Endodermal cell (in vitro differentiated cells): Measurements from ENCODE around the gene CLDN9. TPM values are rescaled to one million over a fixed set of nuclear protein-coding genes. Genes with fewer than 3 reads are reported as not detected.

ENCODE experiments used
- DNase-seq: peaks from one replicate; pipeline ENCODE4 v3.0.0-alpha.2; 2017
- H3K27ac ChIP-seq: 2 replicates; pipeline ENCODE4 v1.5.1; 2013; ENCODE audit warnings: mild to moderate bottlenecking, low read depth, low read length, moderate library complexity
- H3K27me3 ChIP-seq: 2 replicates; pipeline ENCODE4 v1.6.1; 2013; ENCODE audit warnings: mild to moderate bottlenecking, low read length, moderate library complexity; ENCODE audit not compliant: insufficient read depth, control insufficient read depth, poor library complexity, severe bottlenecking
- H3K36me3 ChIP-seq: 2 replicates; pipeline ENCODE4 v1.7.0; 2013; ENCODE audit warnings: mild to moderate bottlenecking, low read length, moderate library complexity; ENCODE audit not compliant: control insufficient read depth, insufficient read depth
- H3K4me1 ChIP-seq: one replicate; pipeline ENCODE4 v1.7.0; 2013; ENCODE audit warnings: low read length; ENCODE audit not compliant: control insufficient read depth, insufficient read depth
- H3K4me3 ChIP-seq: 2 replicates; pipeline ENCODE4 v1.5.1; 2013; ENCODE audit warnings: mild to moderate bottlenecking, low read length, moderate library complexity
- H3K9ac ChIP-seq: 2 replicates; pipeline ENCODE4 v1.6.1; 2013; ENCODE audit warnings: mild to moderate bottlenecking, low read length, moderate library complexity; ENCODE audit not compliant: poor library complexity, severe bottlenecking; ENCODE audit errors: extremely low read depth
- H3K9me3 ChIP-seq: 2 replicates; pipeline ENCODE4 v1.6.1; 2013; ENCODE audit warnings: mild to moderate bottlenecking, low read length, moderate library complexity; ENCODE audit not compliant: control insufficient read depth
- H3K27ac Mint-ChIP-seq: 2 replicates; pipeline ENCODE4 v1.8.0; 2020; ENCODE audit warnings: mixed read lengths
- H3K27me3 Mint-ChIP-seq: 2 replicates; pipeline ENCODE4 v1.8.0; 2021; ENCODE audit warnings: mild to moderate bottlenecking, mixed read lengths; ENCODE audit not compliant: insufficient read depth
- H3K36me3 Mint-ChIP-seq: 2 replicates; pipeline ENCODE4 v1.8.0; 2020; ENCODE audit warnings: low read depth, mixed read lengths
- H3K4me1 Mint-ChIP-seq: 2 replicates; pipeline ENCODE4 v1.8.0; 2020; ENCODE audit warnings: mixed read lengths
- H3K4me3 Mint-ChIP-seq: 2 replicates; pipeline ENCODE4 v1.8.0; 2020; ENCODE audit warnings: mild to moderate bottlenecking, moderate library complexity, mixed read lengths
- H3K9me3 Mint-ChIP-seq: 2 replicates; pipeline ENCODE4 v1.8.0; 2020; ENCODE audit warnings: mild to moderate bottlenecking, mixed read lengths
- CTCF ChIP-seq: fragments of 200-600 bp; sonication (generic); conservative IDR thresholded peaks from 2 replicates; pipeline ENCODE4 v1.5.0; 2021; ENCODE audit warnings: antibody characterized with exemption, mild to moderate bottlenecking
- WGBS, 2 experiments: methylation state at CpG; one replicate each; pipeline versions ENCODE4 v1.1.5 to v1.1.7; 2013; ENCODE audit warnings: missing lambda C conversion rate in 2 of 2, mixed read lengths in 1 of 2; ENCODE audit not compliant: insufficient coverage in 1 of 2, insufficient read length in 1 of 2; 5-methylcytosine and 5-hydroxymethylcytosine counted together
- total RNA-seq, 2 donors: library from RNA; stranded (reverse); fragmentation: NEBNext Ultra II Directional in 1 of 2; extraction: Animal tissue kit (Norgen Biotek cat#: 25700) in 1 of 2; gene quantifications; 2 replicates in 1 of 2; 3 replicates in 1 of 2; pipeline ENCODE4 v1.2.1, GENCODE V29; 2021

CLDN9 gene
- total RNA-seq, 2 donors from 2014 or later: 0.18 TPM; not detected in 1

- peaks cover 24% of the 10 kb centered on the region for H3K4me1 Mint-ChIP-seq
- no peak for TF ChIP-seq CTCF
- no peaks in the 10 kb centered on the region for H3K9me3 Mint-ChIP-seq
- Histone ChIP-seq H3K4me1 (peaks cover 12% of the 10 kb centered on the region), H3K9ac (peak within 1 kb of the TSS; percentile 99), H3K36me3 (peaks cover 30% of the 10 kb centered on the region), H3K27ac (peak within 1 kb of the TSS; percentile 90), H3K9me3 (no peaks in the 10 kb centered on the region), H3K4me3 (peak within 1 kb of the TSS; percentile 97), H3K27me3 (no peaks in the 10 kb centered on the region)
- H3K4me3 Mint-ChIP-seq: peak within 1 kb of the TSS; percentile 83
- whole genome bisulfite sequencing, 2 experiments: 0 to 1% methylated on average over 23 to 69 of the region's 69 CpGs
- peak; percentile 99 for DNase-seq
- peaks cover 23% of the 10 kb centered on the region for H3K36me3 Mint-ChIP-seq
- H3K27ac Mint-ChIP-seq: peak within 1 kb of the TSS; percentile 99
- peaks cover 5% of the 10 kb centered on the region for H3K27me3 Mint-ChIP-seq
Observed at GRCh38 chr16:3023669-3024478, 11.2 kb downstream of the CLDN9 start, which contains the start of the genes HCFC1R1 and THOC6. Gene HCFC1R1, minus strand, starts transcription at chr16:3023942. Its CDS starts 1 bp downstream, at chr16:3023941. Gene THOC6, plus strand, starts transcription at chr16:3024035. Its CDS starts 292 bp downstream, at chr16:3024327.

GRCh38 chr16:3025032-3026002 is 12.6 kb downstream of the CLDN9 start:
- H3K36me3 ChIP-seq: peaks cover 30% of the 10 kb centered on the region
- peak; percentile 51 for DNase-seq
- H3K4me3 ChIP-seq: no peak overlapping the region
- H3K4me1 ChIP-seq: peaks cover 12% of the 10 kb centered on the region
- no peak for TF ChIP-seq CTCF
- H3K9me3 ChIP-seq: no peaks in the 10 kb centered on the region
- H3K27ac Mint-ChIP-seq: no peak overlapping the region
- 91 to 95% methylated on average over 16 to 18 of the region's 18 CpGs for WGBS, 2 experiments
- H3K27me3 ChIP-seq: peaks cover 4% of the 10 kb centered on the region
- H3K4me1 Mint-ChIP-seq: peaks cover 22% of the 10 kb centered on the region
- no peak overlapping the region for H3K27ac ChIP-seq
- peak overlapping the region; percentile 83 for H3K4me3 Mint-ChIP-seq
- H3K9me3 Mint-ChIP-seq: no peaks in the 10 kb centered on the region
- H3K27me3 Mint-ChIP-seq: peaks cover 19% of the 10 kb centered on the region
- peaks cover 23% of the 10 kb centered on the region for H3K36me3 Mint-ChIP-seq
- no peak overlapping the region for H3K9ac ChIP-seq

GRCh38 chr16:3026003-3026378 is 13.3 kb downstream of the CLDN9 start:
- peak; percentile 35 for DNase-seq
- no peak overlapping the region for H3K4me3 ChIP-seq
- H3K27me3 ChIP-seq: peaks cover 4% of the 10 kb centered on the region
- H3K36me3 Mint-ChIP-seq: peaks cover 23% of the 10 kb centered on the region
- no peak overlapping the region for H3K27ac ChIP-seq
- peaks cover 22% of the 10 kb centered on the region for H3K4me1 Mint-ChIP-seq
- peaks cover 30% of the 10 kb centered on the region for H3K36me3 ChIP-seq
- 92 to 95% methylated on average over 7 to 8 of the region's 8 CpGs for WGBS, 2 experiments
- peaks cover 12% of the 10 kb centered on the region for H3K4me1 ChIP-seq
- no peaks in the 10 kb centered on the region for H3K9me3 ChIP-seq
- H3K27ac Mint-ChIP-seq: no peak overlapping the region
- no peaks in the 10 kb centered on the region for H3K9me3 Mint-ChIP-seq
- no peak for TF ChIP-seq CTCF
- H3K4me3 Mint-ChIP-seq: no peak overlapping the region
- H3K9ac ChIP-seq: no peak overlapping the region
- peaks cover 23% of the 10 kb centered on the region for H3K27me3 Mint-ChIP-seq
